Measurements from ENCODE around the gene RBMS3.
A peak's percentile ranks its signal among the peaks of the same experiment; 100 is the strongest.
"Not testable (repeated sequence)": the region's sequence is repeated elsewhere in the genome, so short reads cannot be mapped to it uniquely, and the experiment has no call there.

The RBMS3 gene

DNA sequence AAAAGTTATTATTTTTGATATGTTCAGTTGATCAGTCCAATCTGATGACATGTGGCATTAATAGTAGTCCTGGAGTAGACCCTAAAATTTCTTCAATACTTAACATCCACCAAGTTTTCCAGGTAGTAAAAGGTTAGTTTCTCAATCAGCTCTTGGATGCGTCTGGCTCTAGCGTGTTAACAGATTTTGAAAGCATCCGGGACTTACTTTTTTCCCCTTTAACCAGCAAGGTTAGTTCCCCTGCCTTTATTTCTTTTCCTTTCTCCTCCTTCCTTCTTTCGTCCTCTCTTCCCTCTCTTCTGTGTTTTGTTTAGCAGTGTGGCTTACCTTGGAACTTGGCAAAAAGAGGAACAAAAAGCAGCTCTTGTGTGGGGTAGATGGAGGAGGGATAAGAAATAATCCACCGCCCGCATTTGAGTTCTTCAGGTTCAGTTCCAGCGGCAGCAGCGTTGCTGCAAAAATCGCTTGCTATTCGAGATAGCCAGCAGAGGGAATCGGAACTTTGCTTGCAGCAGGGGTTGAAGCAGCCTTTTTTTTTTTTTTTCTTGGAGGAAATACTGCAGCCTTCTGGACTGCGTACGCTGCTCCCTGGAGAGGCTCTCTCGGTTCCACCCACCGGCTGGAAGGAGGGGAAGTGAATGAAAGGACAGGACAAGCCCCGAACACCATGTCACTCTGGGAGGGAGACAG is at the start of gene RBMS3:
Gene RBMS3, plus strand, starts transcription at position 668 of the 690 bp plus-strand sequence.
- peak; percentile 1 for DNase-seq

DNA sequence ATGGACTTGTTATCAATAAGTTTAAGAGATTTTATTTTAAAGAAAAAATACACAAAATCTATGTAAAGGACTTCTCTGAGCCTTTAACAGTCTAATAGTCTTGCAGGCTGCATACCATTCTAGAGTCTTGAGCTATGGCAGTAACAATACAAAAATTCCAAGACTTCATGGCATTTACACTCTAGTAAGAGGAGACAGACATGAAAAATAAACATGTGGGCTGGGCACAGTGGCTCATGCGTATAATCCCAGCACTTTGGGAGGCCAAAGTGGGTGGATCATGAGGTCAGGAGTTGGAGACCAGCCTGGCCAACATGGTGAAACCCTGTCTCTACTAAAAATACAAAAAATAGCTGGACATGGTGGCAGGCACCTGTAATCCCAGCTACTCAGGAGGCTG is 47.7 kb upstream of the RBMS3 start:
- not testable (repeated sequence) for DNase-seq

DNA sequence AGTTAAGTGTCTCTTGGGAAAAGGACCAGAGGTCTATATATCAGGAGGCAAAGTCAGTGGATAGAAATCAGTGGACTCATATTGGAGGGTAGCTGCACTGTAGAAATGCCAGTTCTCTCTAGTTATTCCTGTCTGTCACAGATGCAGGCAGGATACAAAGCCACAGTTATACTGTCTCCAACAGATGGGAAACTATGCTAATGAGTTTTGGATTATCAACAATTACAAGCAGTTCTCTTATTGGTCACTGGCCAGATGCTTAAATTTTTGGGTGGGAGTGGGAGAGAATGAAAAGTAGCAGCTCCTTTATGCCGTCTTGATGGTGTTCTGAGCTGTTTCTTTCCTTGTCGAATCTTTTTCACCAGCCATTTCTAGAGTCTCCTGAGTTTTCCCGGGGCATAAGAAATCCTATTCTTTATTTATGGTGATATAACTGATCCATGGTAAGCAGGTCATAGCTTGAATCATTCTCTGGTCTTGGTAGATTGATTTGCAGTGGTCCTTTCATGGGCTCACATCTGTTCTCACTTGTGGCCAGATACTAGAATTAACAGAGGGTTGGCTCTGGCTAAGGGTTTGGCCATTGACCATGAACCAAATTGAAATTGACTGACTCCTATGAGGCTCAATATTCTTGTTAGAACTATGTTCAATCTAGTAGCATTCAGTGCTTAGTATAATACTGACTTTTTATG is 44.6 kb upstream of the RBMS3 start:
- DNase-seq = no peak

DNA sequence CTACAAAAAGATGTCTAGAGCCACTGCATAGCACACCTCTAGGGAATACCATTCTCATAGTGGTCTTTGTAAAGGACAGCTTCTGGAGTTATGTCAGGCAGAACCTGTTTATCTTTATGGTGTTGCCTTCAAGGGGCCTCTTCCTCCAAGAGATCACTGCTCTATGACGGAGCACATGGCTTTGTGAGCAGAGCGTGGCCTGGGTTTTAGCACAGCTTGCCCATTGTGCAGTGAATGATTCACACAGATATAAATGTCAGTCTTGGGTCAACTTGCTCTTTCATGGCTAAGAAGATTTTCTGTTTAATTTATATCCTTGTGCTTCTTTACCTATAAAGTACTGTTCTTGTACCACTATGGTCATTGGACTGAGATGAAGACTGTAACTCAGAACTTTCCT is 41.5 kb upstream of the RBMS3 start:
- no peak for DNase-seq

DNA sequence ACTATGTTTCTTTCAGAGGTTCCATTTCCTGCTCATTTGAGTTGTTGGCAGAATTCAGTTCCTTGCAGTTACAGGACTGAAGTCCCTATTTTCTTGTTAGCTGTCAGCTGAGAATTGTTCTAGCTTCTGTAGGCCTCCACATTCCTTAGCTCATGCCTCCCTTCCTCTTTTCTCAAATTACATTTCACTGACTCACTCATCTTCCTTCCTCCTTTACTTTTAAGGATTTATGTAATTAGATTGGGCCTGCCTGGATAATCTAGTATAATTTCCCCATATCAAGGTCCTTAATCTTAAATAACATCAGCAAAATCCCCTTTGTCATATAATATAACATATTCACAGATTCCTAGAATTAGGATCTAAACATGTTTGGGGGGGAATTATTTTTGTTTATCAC is 40.6 kb upstream of the RBMS3 start:
- DNase-seq = no peak

DNA sequence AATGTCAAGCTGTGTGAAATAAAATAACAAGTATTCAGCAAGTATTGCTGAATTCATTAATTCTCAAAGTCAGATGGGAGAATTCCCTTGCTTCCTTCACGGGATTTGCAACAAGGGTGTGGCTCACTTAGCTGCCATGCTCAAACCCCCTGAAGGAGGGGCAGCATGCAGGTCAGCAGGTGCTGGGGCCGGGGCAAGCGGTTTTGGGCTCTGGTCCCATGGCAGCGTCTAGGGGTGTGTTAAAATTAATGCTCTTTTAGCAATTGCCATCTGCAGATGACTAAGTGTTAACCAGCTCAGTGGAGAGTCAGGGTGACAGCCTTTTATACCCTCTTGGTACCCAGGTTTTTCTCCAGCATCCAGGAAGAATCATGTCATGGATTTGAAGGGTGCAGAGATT is 40.0 kb upstream of the RBMS3 start:
- DNase-seq = no peak

DNA sequence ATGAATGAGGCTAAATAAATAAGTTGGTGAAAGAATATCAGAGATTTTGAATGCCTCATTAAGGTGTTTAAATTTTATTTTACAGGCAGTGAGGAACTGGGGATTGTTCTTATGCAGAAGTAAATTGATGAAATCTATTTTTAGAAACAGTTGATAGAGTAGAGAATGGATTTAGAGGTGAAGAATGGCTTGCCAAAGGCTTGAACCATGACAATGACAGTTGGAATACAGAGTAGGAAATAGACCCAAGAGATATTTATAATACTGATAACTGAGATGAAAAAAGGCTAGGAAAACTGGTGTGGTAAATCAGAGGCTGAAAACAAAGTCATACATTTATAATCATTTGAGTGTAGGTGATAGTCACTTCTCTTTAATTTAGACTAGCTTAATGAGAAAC is 39.0 kb upstream of the RBMS3 start:
- DNase-seq = no peak

DNA sequence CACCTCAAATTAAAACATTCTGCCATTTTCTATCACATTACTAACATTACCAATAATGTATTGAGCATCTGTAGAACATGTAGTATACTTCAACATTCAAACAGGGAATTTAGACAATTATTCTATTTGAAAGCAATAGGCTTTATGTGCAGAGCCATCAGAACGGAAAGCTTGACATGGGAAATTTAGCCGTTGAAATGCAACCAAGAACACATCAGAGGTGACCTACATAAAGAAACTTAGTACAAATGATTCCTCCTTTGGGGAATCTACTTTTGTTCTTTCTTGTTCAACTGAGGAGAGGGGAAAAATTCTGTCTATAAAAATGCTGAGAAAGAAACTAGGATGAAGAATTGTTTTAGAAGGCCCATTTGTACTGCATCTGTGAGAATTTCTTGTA is 38.6 kb upstream of the RBMS3 start:
- no peak for DNase-seq

DNA sequence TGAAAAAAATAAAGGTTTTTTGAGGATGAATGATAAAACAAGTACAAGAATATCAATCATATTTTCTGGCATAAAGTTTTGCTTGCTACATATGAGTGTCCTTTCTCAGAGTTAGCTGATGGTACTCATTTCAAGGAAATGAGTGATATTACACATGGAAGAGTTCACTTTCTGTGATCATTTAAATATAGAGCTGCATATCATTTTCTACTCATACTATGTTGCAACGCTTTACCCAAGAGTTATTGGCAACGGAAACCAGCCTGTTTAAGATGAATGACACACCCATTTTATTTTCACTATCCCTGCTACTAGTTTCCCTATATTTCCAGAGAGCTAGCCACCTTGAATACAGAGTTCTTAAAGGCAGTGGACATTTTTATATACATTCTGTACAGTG is 35.4 kb upstream of the RBMS3 start:
- DNase-seq = no peak

DNA sequence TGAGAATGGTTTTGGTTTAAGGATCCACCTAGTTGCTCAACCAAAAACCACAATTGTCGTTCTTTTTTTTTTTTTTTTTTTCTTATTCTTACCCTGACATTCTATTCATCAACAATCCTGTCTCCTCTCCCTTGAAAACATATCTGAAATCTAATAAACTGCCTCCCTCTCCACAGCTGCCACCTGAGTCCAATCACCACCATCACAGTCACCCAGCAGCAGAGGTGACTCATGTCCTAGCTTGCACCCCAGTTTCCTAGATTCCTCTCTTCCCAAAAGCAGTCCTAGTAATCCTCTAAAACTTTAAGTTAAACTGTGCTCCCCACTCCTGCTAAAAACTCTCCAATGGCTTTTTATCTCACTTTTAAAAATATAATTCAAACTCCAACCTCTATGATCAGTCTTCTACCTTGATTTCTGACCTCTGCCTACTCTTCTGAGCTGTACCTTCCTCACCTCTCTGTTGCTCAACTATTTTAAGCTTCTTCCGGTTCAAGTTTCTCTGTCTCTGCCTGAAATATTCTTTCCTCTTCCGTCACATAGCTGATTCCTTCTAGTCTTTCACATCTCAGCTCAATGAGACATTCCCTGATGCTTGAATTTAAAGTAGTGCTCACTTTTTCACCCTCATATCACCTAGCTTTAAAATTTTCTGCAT is 33.7 kb upstream of the RBMS3 start:
- DNase-seq = no peak

DNA sequence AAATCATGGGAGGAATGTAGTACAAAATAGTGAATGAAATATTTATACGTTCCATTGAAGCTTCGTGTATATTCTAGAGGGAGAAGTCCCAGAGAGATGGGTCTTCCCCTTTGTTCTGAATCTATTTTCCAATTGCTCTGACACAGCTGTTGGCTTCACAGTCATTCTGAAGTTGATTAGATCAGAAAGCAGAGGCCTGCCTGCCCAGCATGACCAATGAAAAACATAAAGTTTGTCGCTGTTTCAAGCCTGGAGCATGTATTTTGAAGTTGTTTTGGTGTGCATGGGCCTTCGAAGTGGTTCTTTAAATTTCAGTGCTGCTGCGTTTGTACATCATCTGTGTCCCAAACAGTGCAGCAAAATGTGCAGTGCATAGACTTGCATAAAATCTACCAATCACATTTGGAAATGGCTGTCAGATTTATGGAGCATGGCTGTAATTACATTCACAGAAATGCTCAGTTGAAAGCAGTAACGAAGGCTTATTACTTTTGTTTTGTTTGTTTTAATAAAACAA is 31.0 kb upstream of the RBMS3 start:
- DNase-seq = no peak

DNA sequence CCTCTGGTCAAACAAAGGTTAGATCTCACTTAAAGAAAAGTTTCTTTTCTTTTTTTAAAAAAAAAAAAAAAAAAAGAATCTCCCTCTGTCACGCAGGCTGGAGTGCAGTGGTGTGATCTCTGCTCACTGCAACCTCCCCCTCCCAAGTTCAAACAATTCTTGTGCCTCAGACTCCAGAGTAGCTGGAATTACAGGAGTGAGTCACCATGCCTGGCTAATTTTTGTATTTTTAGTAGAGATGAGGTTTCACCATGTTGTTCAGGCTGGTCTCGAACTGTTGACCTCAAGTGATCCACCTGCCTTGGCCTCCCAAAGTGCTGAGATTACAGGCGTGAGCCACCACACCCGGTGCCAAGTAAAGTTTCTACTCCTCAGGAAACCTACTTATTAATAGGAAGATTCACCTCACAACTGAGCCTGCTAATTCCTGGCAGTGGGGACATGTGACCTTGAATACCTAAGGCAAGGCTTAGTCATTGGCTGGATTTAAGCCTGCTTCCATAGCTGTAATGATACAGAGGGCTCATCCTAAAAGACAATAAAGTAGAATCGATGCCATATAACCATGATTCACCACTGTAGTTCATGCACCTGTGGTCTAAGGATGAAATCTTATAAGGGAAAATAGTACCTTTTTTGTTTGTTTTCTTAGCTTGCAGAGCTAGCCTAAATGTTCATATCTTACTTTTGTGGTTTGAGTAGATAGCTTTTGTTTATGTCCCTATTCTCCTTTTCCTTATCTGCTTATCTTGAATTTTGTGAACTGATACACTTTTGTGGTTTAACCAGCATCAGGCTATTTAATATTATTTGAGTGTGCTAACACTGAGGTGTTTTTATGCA is 24.8 kb upstream of the RBMS3 start:
- DNase-seq = no peak

DNA sequence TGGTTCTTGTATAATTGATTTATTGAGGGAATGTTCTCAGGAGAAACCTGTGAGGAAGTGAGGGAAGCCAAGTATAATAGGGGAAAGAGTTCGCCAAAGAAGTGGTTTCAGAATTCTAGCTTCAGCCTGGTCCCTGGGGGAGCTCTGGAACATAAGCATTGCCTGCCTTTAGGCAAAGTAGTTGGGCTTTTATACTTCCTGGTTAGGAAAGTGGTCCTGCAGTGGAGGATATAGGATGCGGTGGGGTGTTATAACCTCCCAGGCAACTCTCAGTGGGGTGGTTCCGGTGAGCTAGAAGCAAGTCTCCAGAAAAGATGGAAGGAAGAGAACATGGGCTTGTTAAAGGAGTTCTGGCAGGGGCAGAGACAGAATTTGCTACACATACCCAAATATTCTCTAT is 22.7 kb upstream of the RBMS3 start:
- DNase-seq = no peak

DNA sequence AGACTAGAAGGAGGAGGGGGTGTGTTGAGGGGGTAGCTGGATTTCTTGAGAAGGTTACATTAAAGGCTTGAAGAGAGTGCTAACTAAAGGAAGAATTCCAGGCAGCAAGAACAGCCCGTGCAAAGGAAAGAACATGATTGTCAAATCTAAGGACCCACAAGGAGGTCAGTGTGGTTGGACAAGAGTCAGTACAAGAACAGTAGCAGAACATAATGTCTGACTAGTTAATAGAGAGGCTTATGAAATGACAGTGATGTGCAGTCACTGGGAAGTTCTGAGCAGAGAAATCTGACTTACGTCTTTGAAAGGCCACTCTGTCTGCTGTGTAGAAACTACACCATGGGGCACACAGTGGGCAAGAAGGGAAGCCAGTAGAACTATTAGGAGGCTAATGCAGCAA is 19.8 kb upstream of the RBMS3 start:
- DNase-seq = no peak

DNA sequence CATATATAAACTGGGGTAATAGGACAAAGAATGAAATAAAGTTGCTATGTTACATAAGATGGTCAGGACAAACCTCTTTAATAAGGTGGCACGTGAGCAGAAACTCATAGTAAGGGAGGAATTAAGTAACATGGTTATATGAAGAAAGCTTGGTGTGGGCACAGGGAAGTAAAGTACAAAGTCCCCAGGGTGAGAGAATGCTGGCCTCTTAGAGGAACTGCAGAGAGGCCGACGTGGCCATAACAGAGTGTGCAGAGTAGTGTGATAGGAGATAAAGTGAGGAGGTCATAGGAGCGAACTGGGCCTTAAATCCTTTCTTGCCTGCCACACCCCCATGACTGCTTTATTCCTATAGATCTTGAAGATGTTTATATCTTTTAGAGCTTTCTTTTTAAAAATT is 17.4 kb upstream of the RBMS3 start:
- DNase-seq = no peak

DNA sequence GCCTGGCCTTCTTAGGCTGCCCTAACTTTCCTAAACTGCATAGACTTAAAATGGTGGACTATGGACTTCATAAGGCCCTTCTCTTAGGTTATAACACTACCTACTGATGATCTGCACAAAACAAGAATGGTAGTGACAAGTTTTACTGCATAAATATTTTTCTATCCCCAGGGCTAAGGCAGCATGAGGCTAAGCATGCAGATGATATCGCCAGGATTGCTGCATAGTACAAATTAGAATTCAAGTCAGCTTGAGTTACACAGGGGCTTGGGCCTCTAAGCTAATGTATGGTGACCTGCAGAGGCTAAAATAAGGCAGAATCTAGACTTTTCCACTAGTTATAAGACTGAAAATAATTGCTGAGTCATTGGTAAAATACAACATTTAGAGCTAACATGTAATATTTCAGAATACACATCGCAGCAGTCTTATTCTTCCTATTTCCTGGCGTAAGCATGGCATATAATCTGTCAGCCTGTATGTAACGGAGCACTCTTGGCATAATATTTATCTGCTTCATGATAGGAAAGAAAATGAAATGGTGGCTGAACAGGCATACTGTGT is 15.3 kb upstream of the RBMS3 start:
- no peak for DNase-seq

DNA sequence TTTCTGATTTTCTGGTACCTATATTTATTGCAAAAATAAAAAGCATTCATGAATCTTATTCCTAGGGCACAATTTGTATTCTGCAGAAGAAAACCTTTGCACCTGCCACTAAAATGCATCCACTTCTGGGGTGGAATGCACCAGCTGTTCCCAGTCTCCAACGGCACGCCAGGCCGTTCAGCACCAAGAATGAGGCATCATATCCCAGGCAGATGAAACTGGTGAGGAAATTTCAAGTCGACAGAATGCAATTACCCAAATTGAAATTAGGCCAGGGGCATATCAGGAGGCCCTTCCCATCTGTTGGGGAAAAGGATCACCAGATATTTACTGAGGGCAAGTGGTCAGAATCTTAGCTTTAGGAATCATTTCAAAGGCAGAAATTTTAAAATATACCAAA is 13.6 kb upstream of the RBMS3 start:
- no peak for DNase-seq

DNA sequence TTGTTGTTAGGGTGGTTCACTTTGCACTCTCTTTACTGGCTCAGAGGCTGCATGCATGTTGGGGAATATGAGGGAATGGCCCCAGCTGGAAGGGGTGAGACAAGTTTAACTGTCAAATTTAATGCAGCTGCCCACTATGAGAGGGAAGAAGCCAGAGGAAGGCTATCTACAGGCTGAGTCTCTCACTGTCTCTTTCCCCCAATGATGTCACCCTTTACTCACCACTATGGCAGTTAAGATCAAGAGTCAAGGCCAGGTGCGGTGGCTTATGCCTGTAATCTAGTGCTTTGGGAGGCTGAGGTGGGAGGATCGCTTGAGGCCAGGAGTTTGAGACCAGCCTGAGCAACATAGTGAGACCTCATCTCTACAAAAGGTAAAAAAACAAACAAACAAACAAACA is 12.2 kb upstream of the RBMS3 start:
- DNase-seq = no peak

DNA sequence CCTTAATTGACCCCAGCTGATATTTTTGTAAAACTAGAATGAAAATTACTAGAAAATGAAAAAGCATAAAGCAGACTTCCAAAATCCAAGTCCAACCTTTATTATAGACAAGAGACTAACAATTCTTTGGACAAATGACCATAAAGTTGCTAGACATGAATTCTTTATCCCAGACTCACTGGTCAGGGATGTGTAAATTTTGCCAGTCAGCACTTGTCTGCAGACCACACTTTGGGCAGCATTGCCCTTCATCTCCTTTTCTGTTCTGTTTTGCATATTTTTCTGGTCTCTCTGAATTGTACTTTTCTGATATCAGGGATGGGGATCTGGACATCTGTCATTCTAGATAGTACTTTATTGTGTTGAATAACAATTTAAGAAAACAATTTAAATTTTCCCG is 10.1 kb upstream of the RBMS3 start:
- no peak for DNase-seq

DNA sequence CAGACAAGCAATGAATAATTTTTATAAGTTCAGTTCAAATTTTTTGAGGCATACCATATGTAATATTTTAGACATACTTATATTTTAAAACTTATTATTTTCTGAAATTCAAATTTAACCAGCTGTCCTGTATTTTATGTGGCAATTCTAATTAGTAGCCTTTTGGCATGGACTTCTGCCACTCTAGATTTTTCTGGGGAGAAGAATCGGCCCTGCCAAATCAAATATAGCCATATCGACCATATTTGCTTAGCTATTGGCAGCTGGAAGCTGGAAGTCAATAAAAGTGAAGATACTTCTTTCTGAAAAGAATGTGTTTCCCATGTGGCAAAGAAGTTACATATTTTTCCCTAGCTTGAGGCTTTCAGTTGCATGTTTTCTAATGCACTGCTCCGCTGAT is 9.4 kb upstream of the RBMS3 start:
- DNase-seq = no peak

DNA sequence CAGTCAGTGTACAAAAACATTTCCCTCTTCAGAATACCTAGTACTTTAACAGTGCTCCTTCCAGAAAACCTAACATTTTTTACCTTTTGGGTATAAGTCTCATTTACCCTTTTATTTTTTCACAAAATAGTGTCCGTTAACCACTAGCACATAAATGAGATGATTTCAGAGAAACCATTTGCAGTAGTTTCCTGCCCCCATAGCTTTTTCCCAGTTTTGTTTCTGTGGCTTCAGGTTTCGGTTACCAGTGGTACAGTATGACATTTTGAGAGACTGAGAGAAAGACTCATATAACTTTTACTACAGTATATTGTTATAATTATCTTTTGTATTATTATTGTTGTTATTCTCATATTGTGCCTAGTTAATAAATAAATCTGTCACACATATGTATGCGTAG is 6.2 kb upstream of the RBMS3 start:
- no peak for DNase-seq

DNA sequence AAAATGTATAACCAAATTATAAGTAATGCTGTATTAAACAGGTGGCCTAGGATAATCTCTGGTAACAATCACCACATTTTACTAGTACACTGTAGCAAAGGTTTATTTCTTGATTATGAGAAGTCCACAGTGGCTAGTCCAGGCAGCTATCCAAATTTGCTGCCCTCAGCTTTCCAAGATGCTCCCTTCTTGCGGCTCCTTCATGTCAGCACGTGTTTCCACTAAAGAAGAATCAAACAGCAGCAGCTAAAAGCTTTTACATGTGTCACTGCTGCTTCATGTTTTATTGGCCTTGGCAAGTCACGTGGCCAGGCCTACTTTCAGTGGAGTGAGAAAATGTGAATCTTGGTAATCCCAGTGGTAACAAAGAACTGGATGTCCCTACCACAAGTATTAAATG is 5.6 kb upstream of the RBMS3 start:
- DNase-seq = no peak

DNA sequence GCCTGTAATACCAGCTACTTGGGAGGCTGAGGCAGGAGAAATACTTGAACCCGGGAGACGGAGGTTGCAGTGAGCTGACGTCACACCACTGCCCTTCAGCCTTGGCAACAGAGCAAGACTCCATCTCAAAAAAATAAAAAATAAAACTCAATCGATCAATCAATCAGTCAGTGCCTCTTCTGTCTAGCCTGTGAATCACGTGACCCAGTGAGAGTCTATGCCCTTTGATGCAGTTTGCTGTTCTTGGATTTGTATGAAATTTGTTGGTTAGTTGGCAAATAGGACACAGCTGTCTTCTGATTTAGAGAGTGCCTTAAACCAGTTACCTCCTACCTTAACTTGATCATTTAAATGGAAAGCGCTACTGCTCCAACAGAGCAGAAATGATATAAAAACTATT is 3.6 kb upstream of the RBMS3 start:
- DNase-seq = no peak

Data from CD4-positive, alpha-beta T cell treated with Interferon gamma for 1 hour (primary cell).